Testis (tissue), 2 donors: Measurements from ENCODE around the gene PINK1.

Source experiments
- POLR2A ChIP-seq: fragments of 450-650 bp; IDR thresholded peaks from one replicate; pipeline ENCODE4 v1.6.1; 2017; ENCODE audit warnings: antibody characterized with exemption, mild to moderate bottlenecking, moderate library complexity
- TF ChIP-seq, protein P1 (sequence below), 3 experiments: fragments of 450-650 bp in 2 of 3; fragments of 200-600 bp in 1 of 3; sonication (generic) in 1 of 3; IDR thresholded peaks; one replicate each; pipeline ENCODE4 v1.5.1; 2016 to 2019; ENCODE audit warnings: antibody characterized with exemption in 3 of 3, mild to moderate bottlenecking in 2 of 3, moderate library complexity in 1 of 3

DNA sequence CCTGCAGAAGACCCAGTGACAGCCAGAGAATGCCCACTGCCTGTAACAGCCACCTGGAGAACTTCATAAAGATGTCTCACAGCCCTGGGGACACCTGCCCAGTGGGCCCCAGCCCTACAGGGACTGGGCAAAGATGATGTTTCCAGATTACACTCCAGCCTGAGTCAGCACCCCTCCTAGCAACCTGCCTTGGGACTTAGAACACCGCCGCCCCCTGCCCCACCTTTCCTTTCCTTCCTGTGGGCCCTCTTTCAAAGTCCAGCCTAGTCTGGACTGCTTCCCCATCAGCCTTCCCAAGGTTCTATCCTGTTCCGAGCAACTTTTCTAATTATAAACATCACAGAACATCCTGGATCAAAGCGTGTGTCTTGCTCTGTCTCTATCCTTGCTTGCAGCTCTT lies 14.7 kb upstream of the PINK1 start:
- TF ChIP-seq, protein P1, sequence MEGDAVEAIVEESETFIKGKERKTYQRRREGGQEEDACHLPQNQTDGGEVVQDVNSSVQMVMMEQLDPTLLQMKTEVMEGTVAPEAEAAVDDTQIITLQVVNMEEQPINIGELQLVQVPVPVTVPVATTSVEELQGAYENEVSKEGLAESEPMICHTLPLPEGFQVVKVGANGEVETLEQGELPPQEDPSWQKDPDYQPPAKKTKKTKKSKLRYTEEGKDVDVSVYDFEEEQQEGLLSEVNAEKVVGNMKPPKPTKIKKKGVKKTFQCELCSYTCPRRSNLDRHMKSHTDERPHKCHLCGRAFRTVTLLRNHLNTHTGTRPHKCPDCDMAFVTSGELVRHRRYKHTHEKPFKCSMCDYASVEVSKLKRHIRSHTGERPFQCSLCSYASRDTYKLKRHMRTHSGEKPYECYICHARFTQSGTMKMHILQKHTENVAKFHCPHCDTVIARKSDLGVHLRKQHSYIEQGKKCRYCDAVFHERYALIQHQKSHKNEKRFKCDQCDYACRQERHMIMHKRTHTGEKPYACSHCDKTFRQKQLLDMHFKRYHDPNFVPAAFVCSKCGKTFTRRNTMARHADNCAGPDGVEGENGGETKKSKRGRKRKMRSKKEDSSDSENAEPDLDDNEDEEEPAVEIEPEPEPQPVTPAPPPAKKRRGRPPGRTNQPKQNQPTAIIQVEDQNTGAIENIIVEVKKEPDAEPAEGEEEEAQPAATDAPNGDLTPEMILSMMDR (IDR thresholded peaks at IDR 0.05), result no peak
- TF ChIP-seq POLR2A, result no peak
